Hair follicle dermal papilla cell (primary cell): ENCODE data around the gene TK2. TPM values are rescaled to one million over a fixed set of nuclear protein-coding genes. Genes with fewer than 3 reads are reported as not detected.

ENCODE experiments used
- small RNA-seq: library from RNA; depleted of rRNA; stranded (forward); fragments of <200 nt; gene quantifications from one replicate; pipeline ENCODE3, GENCODE V24; 2012
- total RNA-seq: library from RNA; depleted of rRNA; stranded (reverse); fragments of >200 nt; gene quantifications from 2 replicates; pipeline ENCODE4 v1.2.3, GENCODE V29; 2012

TK2 gene
- total RNA-seq: 54.5 and 61.7 TPM in 2 replicates

DNA sequence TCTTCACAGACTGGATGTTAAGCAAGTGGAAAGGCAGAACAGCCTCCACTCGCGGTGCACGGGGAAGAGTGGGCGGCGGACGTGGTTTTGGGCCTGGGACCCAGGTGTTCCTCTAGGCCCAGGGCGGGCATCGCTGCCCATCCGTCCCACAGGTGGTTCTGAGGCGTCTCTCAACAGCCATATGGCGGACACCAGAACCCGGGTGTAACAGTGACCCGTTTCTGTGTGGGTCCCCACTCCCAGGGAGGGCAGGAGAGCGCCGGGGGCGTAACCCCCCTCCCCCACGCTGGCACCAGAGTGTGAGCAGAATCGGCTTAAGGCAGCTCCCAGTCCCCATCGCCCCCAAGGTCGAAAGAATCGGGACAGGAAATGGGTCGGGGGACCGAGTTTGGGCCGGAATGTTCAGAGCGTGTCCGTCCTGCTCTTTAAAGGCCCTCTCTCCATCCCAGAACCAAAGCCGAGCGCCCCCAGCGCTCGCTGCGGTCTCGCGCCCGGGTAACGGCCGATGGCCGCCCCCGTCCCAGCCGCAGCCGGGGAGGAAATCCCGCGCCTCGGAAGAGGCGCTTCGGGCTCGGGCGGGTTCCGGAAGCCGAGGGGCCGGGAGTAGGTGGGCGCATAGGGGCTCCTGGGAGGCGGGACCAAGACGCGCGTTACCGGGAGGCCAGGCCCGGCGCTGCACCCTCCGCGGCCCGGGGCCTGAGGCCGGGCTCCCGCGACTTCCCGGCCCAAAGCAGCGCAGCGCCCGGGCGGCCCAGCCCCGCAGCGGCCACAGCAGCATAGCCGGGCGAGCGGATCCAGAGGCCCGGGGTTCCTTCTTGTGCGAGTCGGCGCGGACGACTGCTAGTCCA is at the start of gene TK2:
TSS of gene TK2 (minus strand) at position 839 of the 848 bp plus-strand sequence. CDS start at position 778, 61 bp downstream.

DNA sequence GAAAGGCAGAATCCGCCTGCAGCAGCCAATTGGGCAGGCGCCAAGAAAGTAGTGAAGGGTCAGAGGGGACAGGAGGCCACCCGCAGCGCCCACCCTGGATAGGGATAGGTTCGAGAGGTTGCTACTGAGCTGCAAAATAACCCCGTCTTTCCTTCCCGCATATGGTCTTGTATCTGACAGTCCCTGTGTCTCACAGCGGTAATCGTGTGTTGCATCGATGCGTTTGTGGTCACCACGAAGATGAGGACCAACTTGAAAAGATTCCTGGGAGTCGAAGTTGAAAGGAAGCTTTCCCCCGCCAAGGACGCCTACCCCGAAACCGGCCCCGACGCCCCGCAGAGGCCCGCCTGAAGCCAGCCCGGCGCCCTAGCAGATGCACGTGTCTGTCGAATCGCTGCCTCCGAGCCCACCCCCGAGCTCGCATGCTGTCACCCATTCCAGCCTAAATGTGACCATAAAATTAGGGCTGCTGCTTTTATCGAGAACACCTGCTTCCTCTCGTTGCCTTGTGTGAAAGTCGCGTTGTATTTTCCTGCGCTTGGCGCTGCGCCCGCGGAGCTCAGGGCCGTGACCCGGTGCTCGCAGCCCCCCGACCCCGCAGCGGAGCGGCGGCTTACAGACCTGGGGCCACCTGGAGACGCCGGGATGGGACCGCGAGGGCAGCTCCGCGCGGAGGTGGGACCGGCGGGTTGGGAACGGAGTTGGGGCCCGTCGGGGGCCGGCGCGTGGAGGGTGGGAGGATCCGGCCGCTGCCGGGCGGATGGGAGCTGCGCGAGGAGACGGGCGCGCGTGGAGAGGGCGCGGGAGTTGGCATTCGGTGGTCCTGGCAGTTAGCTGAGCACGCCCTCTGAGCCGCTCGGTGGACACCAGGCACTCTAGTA is 29.0 kb upstream of the TK2 start, which contains the start of gene CMTM2:
TSS of gene CMTM2 (plus strand) at position 813 of the 881 bp plus-strand sequence. CDS start 145 bp downstream, outside the sequence.

DNA sequence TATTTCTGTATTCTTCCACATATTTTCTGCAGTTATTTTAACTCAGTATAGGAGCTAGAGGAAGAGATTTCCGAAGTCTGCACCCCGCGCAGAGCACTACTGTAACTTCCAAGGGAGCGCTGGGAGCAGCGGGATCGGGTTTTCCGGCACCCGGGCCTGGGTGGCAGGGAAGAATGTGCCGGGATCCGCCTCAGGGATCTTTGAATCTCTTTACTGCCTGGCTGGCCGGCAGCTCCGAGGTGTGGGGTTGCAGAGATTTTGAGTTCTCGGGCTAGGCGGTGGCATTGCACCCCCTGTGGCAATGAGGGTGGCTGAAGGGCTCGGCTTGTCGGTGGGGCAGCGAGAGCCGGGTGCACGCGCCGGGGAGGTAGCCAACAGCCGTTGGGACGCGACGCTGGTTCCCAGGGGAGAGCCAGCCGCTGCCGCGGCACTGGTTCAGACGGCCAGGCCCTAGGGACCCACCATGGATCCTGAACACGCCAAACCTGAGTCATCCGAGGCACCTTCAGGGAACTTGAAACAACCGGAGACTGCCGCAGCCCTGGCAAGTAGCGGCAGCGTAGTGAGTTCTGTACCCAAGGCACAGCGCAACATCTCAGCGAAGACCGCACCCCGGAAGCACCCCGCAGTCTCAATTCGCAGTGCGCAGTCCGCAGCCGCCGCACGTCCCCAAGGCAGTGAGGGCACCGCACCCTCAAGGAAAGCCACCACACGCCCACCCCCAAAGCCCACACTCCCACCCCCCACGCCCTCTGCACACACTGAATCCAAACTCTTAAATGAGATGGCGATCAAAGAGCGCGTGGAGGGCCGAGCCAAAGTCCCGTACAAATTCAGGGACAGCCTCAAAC is 16.4 kb upstream of the TK2 start, which contains the start of gene CMTM1:
TSS of gene CMTM1 (plus strand) at position 389 of the 851 bp plus-strand sequence. CDS start at position 464, 75 bp downstream.

DNA sequence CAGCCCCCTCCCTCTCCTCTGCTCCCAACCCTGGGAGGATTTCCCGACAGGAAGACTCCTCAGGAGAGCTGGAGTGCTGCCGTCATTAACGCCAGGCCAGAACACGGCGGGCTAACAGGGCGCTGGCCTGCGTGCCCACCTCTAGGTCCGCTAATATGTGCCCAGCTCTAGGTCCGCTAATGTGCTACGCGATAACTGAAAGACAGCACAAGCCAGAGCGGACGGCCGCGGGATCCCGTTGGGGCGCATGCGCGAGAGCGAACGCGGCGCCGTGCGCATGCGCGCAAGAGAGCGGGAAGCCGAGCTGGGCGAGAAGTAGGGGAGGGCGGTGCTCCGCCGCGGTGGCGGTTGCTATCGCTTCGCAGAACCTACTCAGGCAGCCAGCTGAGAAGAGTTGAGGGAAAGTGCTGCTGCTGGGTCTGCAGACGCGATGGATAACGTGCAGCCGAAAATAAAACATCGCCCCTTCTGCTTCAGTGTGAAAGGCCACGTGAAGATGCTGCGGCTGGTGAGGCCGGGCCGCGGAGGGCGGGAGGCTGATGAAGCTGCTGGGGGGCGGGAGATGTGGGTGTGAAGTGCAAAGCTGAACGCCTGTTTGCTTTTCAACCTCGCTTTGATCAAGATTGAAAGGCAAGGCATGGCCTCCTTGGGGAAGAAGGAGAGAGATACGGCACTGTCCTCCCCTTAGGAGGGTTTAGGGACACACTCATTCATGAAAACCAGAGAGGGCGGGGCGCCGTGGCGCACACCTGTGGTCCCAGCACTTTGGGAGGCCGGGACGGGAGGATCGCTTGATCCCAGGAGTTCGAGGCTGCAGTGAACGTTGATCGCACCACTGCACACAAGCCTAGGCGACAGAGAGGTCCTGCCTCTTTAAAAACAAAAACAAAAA is 2.6 kb upstream of the TK2 start, which contains the start of gene CKLF:
TSS of gene CKLF (plus strand) at position 291 of the 892 bp plus-strand sequence. CDS start at position 431, 140 bp downstream.

Small RNAs within 50 kb of the gene (small RNA-seq; reads per million reads assigned to genes)
- gene CKLF-CMTM1: not detected

Other genes with a start within 250 kb of the TK2 start
- under 0.01 TPM in 1 of 2 replicates, not detected in the other for gene CDH5, start 183.4 kb downstream of the TK2 start, total RNA-seq
- gene BEAN1, start 122.8 kb downstream of the TK2 start, total RNA-seq: 0.16 and 3.6 TPM in 2 replicates
- gene CKLF, start 2.5 kb upstream of the TK2 start, total RNA-seq: 25.4 and 25.8 TPM in 2 replicates
- gene CMTM1, start 16.3 kb upstream of the TK2 start, total RNA-seq: 3.4 and 3.6 TPM in 2 replicates
- not detected in 2 replicates for gene CMTM2, start 29.3 kb upstream of the TK2 start, total RNA-seq
- 35.6 and 40.9 TPM in 2 replicates for gene CMTM3, start 54.6 kb upstream of the TK2 start, total RNA-seq
- 29.4 and 37.0 TPM in 2 replicates for gene CMTM4, start 146.6 kb upstream of the TK2 start, total RNA-seq
- gene DYNC1LI2, start 201.5 kb upstream of the TK2 start, total RNA-seq: 153 and 180 TPM in 2 replicates